Urinary bladder (tissue), 4 donors: ENCODE data around the gene RHBDL3. TPM values are rescaled to one million over a fixed set of nuclear protein-coding genes. Genes with fewer than 3 reads are reported as not detected.
A peak's percentile ranks its signal among the peaks of the same experiment; 100 is the strongest.
"Not testable (repeated sequence)": the region's sequence is repeated elsewhere in the genome, so short reads cannot be mapped to it uniquely, and the experiment has no call there.

Experiments
- DNase-seq: peaks from one replicate; pipeline ENCODE4 v3.0.0-alpha.2; 2015; ENCODE audit errors: extremely low spot score
- H3K27ac ChIP-seq: one replicate; pipeline ENCODE4 v1.5.1; 2013; ENCODE audit warnings: low read depth, mild to moderate bottlenecking, moderate library complexity
- H3K36me3 ChIP-seq: one replicate; pipeline ENCODE4 v1.6.1; 2013; ENCODE audit warnings: mild to moderate bottlenecking, moderate library complexity; ENCODE audit not compliant: insufficient read depth
- H3K4me1 ChIP-seq: one replicate; pipeline ENCODE4 v1.6.1; 2013; ENCODE audit warnings: mild to moderate bottlenecking, moderate library complexity; ENCODE audit not compliant: insufficient read depth
- H3K4me3 ChIP-seq: one replicate; pipeline ENCODE4 v1.5.1; 2013; ENCODE audit warnings: low read depth, low read length
- WGBS: extraction: QIAGEN DNeasy Blood & Tissue Kit; methylation state at CpG from one replicate; pipeline ENCODE4 v1.1.7; 2013; 5-methylcytosine and 5-hydroxymethylcytosine counted together
- polyA plus RNA-seq: library from polyadenylated mRNA; stranded (reverse); fragments of 200-250 nt; gene quantifications from one replicate; pipeline ENCODE4 v1.2.3, GENCODE V29; 2013
- total RNA-seq: library from RNA; depleted of rRNA; stranded (reverse); fragments of >200 nt; gene quantifications from one replicate; pipeline ENCODE4 v1.2.3, GENCODE V29; 2014
- donor health status: healthy with polysubstance abuse.
- donor health status: healthy.

The RHBDL3 gene
- total and polyA plus RNA-seq, 2 donors, result 1.9 TPM

DNA sequence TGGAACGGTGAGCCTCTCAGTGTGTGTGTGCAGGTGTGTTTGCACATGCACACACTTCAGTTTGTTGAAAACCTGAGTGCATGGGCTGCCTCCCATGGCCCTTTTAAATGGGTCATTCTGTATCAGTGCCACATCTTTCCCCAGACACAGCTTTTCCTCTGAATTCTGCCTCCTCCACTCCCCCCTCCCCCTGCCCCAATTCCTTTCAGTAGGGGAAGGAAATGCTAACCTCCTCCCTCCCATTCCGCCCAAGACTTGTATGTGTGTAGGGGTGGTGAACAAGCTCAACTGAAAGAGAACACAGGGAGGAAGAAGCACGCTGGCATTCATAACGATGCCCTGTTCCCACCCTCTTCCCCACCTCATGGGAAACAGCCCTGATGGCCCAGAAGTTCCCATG is 42.0 kb downstream of the RHBDL3 start:
- H3K27ac ChIP-seq, result no peak overlapping the region
- H3K36me3 ChIP-seq, result no peaks in the 10 kb centered on the region
- H3K4me1 ChIP-seq, result no peaks in the 10 kb centered on the region
- 68% methylated on average over 4 of the region's 4 CpGs for WGBS
- no peak overlapping the region for H3K4me3 ChIP-seq
- DNase-seq, result no peak

DNA sequence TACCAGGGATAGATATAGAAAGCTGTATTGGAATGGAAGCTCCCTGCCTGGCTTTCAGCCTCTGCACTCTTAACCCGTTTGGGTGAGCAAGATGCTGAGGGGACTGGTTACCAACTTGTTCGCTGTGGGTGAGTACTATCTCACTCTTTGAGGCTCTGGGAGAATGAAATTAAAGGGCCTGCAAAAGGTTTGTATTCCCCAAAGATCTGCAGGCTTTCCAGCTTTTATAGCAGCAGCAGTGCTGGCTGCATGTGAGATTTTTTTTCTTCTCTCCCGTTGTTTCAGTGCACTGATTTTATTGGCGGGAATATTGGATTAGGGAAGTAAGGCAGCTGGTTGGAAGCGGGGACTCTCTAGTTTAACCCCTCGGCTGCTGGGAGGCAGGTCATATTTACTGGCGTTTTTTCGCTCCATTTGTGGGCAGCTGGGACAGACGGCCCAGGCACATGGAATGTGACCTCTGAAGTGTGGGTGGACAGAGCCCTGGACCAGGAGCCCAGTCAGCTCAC is 45.5 kb downstream of the RHBDL3 start:
- Histone ChIP-seq H3K4me1 (no peaks in the 10 kb centered on the region), H3K27ac (no peak overlapping the region), H3K36me3 (no peaks in the 10 kb centered on the region), H3K4me3 (no peak overlapping the region)
- peak; percentile 64 for DNase-seq
- WGBS, result 13% methylated on average over 9 of the region's 9 CpGs

DNA sequence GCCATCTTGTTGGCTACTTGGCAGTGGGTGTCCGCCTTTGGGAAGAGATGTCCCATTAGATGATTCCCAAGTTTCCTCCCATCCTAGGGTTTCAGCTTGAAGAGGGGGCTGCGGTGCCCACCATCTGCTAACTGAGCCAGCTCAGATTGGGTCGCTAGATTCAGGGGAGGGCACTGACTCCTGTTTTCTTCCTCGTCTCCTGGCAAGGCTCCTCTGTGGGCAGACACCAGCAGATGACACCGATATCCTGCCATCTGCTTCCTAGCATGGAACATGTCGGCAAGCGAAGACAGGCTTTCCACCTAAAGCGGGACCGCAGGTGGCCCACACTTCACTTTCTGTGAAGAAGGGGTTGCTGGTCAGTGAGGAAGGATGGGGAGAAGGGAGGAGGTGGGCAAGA is 49.0 kb downstream of the RHBDL3 start:
- no peak for DNase-seq
- Histone ChIP-seq H3K36me3 (no peaks in the 10 kb centered on the region), H3K4me3 (no peak overlapping the region), H3K27ac (no peak overlapping the region), H3K4me1 (no peaks in the 10 kb centered on the region)
- 82% methylated on average over 9 of the region's 9 CpGs for WGBS

DNA sequence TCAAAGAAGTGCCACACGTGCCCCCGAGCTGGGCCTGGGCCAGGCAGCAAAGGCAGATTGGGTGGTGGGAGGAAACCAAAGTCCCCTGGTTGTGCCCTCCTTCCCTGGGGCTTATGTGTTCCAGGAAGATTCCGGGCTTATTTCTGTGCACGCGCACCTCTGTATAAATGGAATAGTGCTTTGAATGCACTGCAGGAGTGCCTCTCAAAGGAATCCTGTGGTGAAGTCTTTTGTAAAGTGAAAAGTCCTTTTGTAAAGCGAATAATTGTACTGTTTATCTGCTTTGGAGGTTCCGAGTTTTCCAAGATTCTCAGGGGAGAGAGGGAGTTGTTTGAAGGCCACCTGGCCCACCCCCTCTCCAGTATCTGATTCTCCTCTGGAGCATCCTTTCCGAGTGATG is 49.5 kb downstream of the RHBDL3 start:
- Histone ChIP-seq H3K4me1 (no peaks in the 10 kb centered on the region), H3K36me3 (no peaks in the 10 kb centered on the region), H3K4me3 (no peak overlapping the region), H3K27ac (no peak overlapping the region)
- 84% methylated on average over 8 of the region's 8 CpGs for WGBS
- no peak for DNase-seq

DNA sequence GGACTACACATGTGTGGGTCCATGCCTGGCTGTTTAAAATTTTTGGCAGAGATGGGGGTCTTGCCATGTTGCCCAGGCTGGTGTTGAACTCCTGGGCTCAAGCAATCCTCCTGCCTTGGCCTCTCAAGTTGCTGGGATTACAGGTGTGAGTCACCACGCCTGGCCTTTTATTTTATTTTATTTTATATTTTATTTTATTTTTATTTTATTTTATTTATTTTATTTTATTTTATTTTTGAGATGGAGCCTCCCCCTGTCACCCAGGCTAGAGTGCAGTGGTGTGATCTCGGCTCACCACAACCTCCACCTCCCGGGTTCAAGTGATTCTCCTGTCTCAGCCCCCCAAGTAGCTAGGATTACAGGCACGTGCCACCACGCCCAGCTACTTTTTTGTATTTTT is 51.0 kb downstream of the RHBDL3 start:
- not testable (repeated sequence) for H3K36me3 ChIP-seq, DNase-seq, H3K4me1 ChIP-seq, H3K27ac ChIP-seq, H3K4me3 ChIP-seq
- WGBS, result 95% methylated on average over 5 of the region's 5 CpGs

DNA sequence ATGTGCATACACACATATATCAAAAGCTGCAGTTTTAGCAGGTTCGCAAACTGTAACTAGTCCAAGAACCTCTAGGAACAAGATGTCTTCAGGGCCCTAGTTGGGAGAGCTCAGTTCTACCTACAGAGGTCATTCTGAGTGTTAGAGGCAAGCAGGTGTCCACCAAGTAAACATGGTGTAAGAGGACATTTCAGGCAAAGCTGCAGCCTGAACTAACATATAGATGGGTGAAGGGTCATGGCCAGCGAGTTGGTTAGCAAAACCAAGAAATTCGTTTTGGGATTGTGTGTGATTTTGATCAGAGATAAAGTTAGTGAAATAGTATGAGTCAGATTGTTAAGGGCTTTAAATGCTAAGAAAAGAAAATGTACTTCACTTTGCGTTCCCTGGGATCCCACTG is 51.7 kb downstream of the RHBDL3 start:
- no peak for DNase-seq
- 80% methylated on average over 4 of the region's 4 CpGs for WGBS
- H3K36me3 ChIP-seq, result no peaks in the 10 kb centered on the region
- H3K4me3 ChIP-seq, result no peak overlapping the region
- H3K4me1 ChIP-seq, result no peaks in the 10 kb centered on the region
- no peak overlapping the region for H3K27ac ChIP-seq

DNA sequence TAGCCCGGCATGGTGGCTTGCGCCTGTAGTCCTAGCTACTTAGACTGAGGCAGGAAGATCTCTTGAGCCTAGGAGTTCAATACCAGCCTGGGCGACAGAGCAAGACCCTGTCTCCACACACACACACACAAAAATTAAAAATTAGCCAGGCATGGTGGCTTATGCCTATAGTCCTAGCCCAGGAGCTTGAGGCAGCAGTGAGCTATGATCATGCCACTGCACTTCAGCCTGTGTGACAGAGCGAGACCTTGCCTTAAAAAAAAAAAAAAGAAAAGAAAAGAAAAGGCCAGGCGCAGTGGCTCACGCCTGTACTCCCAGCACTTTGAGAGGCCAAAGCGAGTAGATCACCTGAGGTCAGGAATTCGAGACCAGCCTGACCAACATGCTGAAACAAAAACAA is 52.4 kb downstream of the RHBDL3 start:
- Histone ChIP-seq H3K27ac (no peak overlapping the region), H3K36me3 (no peaks in the 10 kb centered on the region), H3K4me1 (no peaks in the 10 kb centered on the region), H3K4me3 (no peak overlapping the region)
- 94% methylated on average over 8 of the region's 8 CpGs for WGBS
- no peak for DNase-seq

DNA sequence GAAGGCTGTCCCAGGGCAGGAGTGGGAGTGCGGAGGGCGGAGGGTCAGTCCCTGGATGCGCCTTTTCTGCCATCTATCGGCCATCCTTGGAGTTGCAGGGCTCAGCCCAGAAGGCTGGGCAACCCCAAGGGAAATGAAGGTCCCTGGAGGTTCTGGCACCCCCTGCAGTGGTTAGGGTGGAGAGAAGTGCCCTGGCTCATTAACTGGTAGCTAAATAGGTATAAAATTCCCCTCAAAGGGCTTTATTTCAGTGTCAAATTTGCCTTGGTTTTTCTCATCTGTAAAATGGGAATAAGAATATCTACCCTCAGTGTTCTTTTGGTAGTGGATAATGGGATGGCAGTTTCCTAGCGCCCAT is 53.9 kb downstream of the RHBDL3 start:
- Histone ChIP-seq H3K36me3 (no peaks in the 10 kb centered on the region), H3K4me3 (no peak overlapping the region), H3K27ac (no peak overlapping the region), H3K4me1 (no peaks in the 10 kb centered on the region)
- no peak for DNase-seq
- WGBS, result 16% methylated on average over 5 of the region's 5 CpGs

DNA sequence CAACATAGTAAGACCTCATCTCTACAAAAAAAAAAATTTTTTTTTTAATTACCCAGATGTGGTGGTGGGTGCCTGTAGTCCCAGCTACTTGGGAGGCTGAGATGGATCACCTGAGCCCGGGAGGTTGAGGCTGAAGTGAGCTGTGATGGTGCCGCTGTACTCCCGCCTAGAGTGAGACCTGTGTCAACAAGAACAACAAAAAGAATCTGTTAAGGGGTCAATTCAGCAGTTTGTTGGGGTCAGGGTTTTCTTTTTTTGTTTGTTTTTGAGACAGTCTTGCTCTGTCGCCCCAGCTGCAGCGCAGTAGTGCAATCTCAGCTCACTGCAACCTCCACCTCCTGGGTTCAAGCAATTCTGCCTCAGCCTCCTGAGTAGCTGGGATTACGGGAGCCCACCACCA is 54.4 kb downstream of the RHBDL3 start:
- not testable (repeated sequence) for H3K27ac ChIP-seq, DNase-seq, H3K4me3 ChIP-seq, H3K36me3 ChIP-seq, H3K4me1 ChIP-seq
- 94% methylated on average over 6 of the region's 6 CpGs for WGBS

DNA sequence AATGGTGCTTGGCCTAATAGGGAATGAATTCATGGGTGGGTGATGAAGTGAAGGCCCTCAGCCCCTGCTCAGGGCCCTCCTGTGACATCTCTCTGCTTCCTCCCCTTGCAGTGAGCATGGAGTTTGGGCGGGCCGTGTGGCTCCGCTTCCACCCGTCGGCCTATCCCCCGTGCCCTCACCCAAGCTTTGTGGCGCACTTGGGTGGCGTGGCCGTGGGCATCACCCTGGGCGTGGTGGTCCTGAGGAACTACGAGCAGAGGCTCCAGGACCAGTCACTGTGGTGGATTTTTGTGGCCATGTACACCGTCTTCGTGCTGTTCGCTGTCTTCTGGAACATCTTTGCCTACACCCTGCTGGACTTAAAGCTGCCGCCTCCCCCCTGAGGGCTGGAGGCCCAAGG is 55.2 kb downstream of the RHBDL3 start:
- no peak overlapping the region for H3K4me3 ChIP-seq
- no peak for DNase-seq
- no peak overlapping the region for H3K27ac ChIP-seq
- no peaks in the 10 kb centered on the region for H3K4me1 ChIP-seq
- WGBS, result 94% methylated on average over 15 of the region's 15 CpGs
- H3K36me3 ChIP-seq, result no peaks in the 10 kb centered on the region

DNA sequence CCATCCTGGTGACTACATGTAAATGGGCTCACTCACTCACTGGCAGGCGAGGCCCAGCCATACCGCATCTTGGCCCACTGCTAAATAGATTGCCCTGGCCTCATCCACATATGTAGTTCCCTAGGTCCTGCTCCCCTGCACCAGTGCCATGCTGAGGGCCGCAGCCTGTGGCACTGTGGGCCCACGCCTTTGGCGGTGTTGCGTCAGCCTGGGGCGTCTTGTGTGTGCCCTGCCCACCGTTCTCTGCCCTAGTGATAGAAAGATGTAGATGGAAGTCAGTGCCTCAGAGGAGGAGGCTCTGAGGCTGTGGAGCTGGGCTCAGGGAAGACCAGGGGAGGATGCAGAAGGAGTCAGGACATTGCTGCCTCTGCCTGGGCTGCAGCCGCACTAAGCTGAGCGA is 57.4 kb downstream of the RHBDL3 start:
- no peak for DNase-seq
- Histone ChIP-seq H3K4me1 (no peaks in the 10 kb centered on the region), H3K27ac (no peak overlapping the region), H3K36me3 (no peaks in the 10 kb centered on the region), H3K4me3 (no peak overlapping the region)
- 95% methylated on average over 10 of the region's 10 CpGs for WGBS

DNA sequence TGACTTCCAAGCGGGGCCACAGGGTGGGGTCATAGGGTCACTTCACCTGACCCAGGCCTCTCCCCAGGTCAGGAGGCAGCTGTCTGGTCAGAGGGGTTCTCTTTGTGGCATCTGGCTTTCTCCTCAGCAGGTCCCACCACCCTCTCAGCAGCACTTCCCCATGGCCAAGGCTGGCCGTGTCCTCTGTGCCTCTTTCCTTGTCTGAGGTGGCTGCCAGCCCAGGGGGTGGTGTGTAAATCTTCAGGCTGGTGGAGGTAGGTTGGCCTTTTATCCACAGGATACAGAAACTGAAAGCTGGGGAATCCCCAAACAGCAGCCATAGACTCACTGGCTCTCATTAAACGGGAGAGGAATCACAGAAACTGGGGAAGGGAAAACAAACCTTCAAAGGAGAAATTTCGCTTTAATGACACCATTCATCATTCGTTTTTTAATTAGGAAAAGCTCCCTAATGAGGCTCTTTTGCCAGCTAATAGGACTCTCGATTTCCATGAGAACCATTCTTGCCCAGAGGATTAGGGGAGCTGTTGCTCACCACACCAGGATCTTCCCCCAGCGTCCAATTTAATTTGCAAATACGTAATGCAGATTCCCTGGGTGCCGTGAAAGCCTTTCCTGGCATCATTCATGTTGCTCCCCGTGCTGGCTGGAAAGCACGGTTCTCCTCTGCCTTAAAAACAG is 58.3 kb downstream of the RHBDL3 start:
- no peak overlapping the region for H3K27ac ChIP-seq
- H3K4me1 ChIP-seq, result no peaks in the 10 kb centered on the region
- 32% methylated on average over 11 of the region's 11 CpGs for WGBS
- no peak for DNase-seq
- H3K36me3 ChIP-seq, result no peaks in the 10 kb centered on the region
- H3K4me3 ChIP-seq, result no peak overlapping the region

DNA sequence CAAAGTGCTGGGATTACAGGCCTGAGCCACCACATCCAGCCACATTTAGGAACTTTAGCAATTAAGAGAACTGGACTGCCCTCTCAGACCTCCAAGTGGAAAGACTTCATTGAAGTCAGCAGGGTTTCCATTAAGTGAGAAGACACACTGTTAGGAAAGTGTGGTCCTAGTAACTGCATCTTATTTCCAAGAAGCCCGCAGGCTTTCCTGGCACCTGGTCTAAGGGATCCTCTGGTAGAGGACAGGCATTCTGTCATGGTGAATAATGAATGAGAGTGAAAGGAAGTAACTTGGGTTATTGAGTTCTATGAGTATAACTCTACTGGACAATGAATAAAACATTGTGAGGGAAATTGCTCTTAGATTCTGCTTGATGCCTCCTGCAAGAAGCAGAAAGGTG is 62.3 kb downstream of the RHBDL3 start:
- DNase-seq, result no peak
- no peak overlapping the region for H3K4me3 ChIP-seq
- no peaks in the 10 kb centered on the region for H3K4me1 ChIP-seq
- whole genome bisulfite sequencing, result 93% methylated on average over 1 of the region's 1 CpG
- H3K27ac ChIP-seq, result no peak overlapping the region
- H3K36me3 ChIP-seq, result no peaks in the 10 kb centered on the region

DNA sequence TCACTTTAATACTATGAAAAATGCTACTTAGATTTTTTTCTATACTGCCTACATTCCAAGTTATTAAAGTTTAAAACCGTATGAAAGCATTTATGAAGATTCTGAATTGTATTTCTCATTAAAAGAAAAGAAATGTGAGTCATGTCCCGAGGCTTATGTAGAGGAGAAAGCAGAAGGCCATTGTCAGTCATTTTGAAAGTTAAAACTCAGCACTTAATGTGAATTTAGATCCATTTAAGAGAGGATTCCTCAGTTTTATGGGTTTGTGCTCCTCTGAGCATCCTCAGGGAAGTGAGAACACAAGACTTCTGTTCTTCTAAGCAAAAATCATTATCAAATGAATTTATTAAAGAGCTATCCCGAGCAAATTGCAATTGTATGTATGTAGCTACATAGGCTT is 64.5 kb downstream of the RHBDL3 start:
- no peaks in the 10 kb centered on the region for H3K36me3 ChIP-seq
- H3K27ac ChIP-seq, result no peak overlapping the region
- H3K4me3 ChIP-seq, result no peak overlapping the region
- H3K4me1 ChIP-seq, result no peaks in the 10 kb centered on the region
- 75% methylated on average over 3 of the region's 3 CpGs for WGBS
- DNase-seq, result no peak
